ENCODE measurements around the gene REEP3.
"Not testable (repeated sequence)": the region's sequence is repeated elsewhere in the genome, so short reads cannot be mapped to it uniquely, and the experiment has no call there.

Gene REEP3

DNA sequence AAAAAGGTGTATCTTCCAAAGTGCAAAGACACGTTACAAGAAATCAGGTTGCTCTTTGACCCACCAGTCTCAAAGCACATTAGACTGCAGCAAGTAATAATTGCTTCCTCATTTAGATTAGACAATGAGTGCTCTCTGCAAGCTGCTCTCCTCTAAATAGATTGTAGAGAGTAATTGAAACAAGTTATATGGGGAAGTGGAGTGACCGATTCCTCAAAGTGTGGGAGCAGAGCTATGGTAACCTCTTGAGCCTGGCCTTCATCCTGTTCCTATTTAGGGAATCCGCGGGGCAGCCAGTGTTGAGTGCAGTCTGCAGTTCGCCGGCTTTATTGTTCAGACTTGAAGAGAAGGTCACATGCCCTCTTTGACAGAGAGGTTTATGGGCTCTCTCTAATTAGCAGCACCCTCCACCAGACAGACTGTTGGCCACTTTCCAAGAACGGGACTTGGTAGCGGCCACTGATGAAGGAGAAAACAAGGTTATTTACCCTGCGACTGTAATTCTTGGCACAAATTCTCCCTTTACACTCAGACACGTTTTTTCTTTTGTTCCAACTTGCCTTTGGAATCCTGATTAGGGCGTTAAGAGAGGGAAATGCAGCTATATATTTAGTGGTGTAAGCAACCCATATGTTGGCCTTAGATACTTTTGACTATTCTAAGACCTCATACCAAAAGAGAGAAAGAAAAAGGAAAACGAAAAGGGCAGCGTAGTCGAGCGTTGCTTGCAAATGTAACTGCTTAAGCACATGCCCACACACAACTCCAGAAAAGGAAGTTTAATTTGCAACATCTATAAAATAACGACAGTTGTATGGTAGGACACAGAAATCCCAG, 107.5 kb downstream of the REEP3 start:
- in situ Hi-C loops (cut with MboI; ENCODE audit: low sequenced_read_pairs): no loop called here

DNA sequence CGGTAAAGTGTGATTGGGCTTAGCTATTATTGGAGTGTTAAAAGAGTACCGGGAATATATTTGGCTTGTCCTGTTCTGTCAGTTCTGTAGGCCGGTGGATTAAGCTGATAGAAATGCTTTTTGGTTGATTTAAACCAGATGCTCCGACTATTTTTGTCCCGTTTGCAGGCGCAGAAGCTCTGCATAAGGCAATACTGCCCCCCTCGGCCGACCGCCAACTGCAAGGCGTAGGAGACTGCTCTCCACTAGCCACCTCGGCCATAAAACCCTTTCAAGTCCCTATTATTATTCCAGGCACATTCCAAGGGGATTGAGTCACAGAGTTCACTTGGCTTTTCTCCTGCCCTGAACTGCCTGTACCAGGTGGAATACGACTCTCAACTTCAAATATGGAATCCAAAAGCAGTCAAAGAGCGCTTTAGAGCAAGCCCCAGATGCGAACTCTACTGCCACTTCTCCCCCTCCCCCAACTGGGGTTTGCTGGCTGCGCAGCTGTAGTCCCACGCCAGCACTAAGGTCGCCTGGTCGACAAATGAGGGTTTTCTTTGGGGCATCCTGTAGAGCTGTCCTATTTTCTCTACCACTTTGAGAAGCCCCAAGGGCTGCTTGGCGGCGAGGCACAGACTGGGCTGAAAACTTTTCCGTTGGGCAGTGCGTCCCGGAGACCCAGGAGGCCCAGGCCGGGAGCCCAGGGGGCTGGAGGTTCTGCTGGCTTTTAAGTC, 108.3 kb downstream of the REEP3 start:
- in situ Hi-C loops (cut with MboI; ENCODE audit: low sequenced_read_pairs): no loop called here

DNA sequence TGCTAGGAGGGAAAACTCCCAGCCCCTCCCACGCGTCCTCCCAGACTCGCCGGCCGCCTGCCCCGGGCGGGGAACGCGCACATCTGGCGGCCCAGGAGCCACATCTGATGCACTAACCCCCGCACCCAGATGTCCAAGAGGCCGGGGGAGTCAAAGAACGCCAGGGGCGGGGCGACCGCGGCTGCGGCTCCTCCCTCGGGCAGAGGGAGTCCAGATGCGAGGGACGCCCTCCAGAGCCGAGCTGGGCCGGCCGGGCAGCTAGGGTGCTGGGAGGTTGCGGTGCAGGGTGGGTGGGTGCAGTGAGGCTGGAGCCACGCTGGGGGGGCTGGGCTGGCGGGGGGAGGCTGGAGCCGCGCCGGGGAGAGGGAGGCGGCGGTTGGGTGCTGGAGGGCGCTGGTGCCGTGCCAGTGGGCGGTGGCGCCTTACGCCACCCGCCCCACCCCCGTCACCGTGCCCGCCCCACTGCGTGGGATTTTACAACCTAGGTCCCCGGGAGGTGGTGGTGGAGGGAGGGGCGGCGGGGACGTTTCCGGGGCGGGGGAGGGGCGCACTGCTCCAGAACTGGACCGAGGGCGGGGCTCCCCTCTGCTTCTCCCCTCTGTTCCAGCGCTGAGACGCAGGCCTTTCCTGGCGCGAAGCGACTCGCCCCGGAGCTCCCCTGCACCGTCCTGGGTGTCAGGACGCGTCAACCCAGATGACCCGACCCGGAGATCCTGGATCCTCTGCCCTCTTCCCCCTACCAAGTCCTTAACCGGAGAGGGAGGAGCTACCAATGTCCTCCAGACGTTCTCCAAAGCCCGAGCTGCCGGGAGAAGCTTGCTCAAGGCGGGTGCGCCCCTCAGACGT, 109.1 kb downstream of the REEP3 start:
- in situ Hi-C loops (cut with MboI; ENCODE audit: low sequenced_read_pairs): no loop called here

DNA sequence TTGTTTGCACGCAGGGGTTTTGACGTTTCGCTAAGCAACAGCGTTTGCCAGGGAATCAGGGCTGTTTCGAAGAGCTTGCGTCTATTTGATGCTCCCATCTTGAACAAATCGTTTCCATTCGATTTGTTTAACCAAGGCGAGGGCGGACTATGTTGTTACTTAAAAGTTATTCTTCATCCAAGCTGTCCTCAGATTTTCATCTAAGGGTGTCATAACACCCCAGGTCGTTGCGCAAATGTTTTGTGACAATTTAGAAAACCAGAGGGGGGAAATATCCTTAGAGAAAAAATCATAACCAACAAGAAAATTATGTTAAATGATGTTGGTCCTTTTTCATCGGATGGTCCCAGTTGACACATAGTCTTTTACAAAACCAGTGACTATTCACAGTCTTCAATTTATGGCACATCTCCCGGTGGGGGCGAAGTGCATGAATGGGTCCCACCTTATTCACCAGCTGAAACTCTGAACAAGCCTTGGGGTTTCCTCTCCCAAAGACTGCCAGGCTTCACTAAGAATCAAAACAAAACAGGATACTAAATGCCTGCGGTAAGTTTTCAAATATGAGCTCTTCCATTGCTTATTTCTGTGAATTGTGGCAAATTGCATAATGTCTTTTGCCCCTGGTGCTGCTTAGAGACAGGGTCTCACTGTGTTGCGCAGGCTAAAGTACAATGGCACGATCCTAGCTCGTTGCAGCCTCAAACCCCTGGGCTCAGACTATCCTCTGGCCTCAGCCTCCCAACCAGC, 109.9 kb downstream of the REEP3 start:
- in situ Hi-C loops (cut with MboI; ENCODE audit: low sequenced_read_pairs): no loop called here

DNA sequence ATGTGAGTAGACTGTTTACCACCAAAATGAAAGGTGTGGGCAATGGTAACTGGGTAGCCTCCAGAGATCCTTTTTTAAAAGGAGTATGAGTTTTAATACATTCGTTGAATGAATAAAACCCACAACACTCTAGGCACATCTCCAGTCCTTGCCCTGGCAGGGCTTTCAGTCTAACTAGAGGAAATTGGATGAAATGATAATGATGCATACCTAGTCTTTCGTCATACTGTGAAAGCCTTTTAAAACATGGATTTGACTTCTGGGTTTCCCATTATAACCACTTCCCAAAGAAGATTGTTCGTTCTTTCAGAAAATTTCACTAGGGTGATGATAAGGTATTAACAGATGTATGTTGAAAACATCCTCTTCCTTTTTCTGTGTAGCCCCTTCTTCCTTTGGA, 110.8 kb downstream of the REEP3 start:
- in situ Hi-C loops (cut with MboI; ENCODE audit: low sequenced_read_pairs): no loop called here

DNA sequence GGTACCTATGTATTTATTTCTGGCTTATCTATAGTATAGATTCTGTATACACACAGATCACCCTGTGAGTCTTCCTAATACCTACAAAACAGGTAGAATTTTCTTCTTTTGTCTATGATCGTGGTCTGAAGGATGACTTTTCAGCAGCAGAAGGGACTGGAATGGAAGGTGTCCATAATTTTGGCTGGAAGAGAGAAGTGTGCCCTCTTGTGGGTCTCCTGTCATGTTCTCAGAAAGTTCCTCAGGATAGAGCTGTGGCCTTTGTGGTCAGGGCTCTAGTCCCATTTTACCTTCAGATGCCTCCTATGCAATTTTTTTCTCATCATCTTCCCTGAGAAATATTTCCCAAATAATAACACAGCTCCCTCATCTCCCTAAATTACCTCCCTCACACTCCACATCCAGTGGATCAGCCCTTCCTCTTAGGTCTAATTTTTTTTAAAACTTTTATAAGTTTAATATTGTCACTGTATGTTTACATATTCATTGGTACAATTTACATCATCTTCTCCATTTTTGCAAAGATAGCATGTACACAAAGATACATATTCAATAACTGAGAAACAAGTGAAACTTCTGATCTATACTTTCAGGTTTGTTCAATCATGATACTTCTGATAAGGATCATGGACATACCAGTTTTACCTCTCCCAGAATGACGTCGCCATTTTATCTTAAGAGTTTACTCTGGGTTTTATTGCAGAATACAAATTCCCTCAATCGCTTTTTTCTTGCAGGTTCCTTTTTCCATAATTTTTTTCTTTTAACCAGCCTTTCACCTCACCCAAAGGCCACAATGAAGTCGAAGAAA, 112.7 kb downstream of the REEP3 start:
- in situ Hi-C loops (cut with MboI; ENCODE audit: low sequenced_read_pairs): no loop called here

GRCh38 chr10:63634488-63635065, 113.4 kb downstream of the REEP3 start:
- in situ Hi-C loops (cut with MboI; ENCODE audit: low sequenced_read_pairs): no loop called here

- in situ Hi-C loops (cut with MboI; ENCODE audit: low sequenced_read_pairs): no loop called here
Observed at GRCh38 chr10:63636812-63637211, 115.6 kb downstream of the REEP3 start.

DNA sequence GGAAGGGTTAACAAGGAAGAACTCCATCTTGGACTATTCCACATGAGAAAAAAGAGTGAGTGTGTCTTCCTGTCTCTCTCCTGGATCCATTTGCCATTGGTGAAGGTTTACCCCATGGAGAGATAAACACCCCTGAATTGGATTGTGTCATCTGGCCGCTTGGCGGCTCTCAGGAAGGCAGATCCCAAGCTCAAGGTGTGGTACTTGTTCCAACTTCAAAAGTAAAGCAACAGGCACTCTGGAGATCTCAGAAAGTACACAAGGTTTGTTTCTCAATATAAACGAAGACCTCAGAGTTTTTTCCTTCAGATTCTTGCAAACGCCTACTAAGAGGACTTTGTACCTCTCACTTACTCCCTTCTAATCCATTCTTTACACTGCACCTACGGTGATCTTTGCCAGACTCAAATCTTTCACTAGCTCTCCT, 116.7 kb downstream of the REEP3 start:
- in situ Hi-C loops (cut with MboI; ENCODE audit: low sequenced_read_pairs): no loop called here

- in situ Hi-C loops (cut with MboI; ENCODE audit: low sequenced_read_pairs): no loop called here
Observed at GRCh38 chr10:63641366-63641765, 120.2 kb downstream of the REEP3 start.

DNA sequence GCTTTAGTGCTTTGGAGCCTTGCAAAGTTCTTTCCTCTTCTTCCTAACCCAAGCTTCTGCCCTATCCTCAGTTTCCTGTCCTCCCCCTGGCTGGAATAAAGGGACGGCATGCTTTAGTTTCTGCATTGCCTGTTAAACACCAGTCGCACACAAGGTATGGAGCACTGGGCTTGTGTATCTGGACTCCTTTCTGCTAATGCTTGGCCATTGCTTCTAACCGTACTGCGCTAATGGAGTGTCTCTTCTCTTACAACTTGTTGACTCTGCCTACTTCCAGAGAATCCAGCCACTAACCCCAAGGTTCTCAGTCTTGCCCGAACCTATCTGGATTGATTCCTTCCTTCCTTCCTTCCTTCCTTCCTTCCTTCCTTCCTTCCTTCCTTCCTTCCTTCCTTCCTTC, 120.6 kb downstream of the REEP3 start:
- in situ Hi-C loops (cut with MboI; ENCODE audit: low sequenced_read_pairs): no loop called here

DNA sequence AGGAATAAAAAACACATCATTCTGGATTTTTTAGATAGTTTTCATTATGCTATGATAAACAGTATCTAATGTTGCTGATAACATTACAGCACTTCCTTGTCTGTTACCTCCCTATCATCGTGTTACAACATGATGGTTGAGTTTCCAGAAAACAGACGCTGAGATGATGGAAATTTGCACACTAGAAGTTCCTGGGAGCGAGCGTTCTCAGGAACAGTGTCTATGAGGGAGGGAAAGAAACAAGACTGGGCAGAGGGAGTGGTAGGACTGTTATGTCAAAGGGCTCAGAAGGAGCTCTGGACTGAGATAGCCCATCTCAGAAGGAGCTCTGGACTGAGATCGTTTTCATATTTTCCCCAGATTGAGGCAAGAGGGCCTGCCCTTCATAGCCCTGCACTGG, 121.6 kb downstream of the REEP3 start:
- in situ Hi-C loops (cut with MboI; ENCODE audit: low sequenced_read_pairs): no loop called here

GRCh38 chr10:63644418-63645142, 123.4 kb downstream of the REEP3 start:
- in situ Hi-C loops (cut with MboI; ENCODE audit: low sequenced_read_pairs): no loop called here

DNA sequence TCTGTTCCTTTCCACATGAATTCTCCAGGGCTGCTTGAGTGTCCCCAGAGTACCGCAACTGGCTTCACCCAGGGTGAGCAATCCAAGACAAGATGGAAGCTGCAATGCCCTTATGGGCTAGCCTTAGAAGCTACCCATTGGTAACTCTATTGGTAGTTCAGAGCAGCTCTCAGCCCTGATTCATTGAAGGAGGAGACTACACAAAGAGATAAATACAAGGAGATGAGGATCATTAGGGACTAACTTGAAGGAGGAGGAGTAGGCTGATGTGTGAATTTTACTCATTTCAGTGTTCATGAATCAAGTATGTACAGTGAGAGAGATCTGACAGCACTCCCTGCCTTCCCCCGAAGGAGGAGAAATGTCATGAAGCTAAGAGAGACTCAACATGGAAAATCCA, 124.0 kb downstream of the REEP3 start:
- in situ Hi-C loops (cut with MboI; ENCODE audit: low sequenced_read_pairs): no loop called here

- in situ Hi-C loops (cut with MboI; ENCODE audit: low sequenced_read_pairs): no loop called here
Observed at GRCh38 chr10:63646491-63646890, 125.3 kb downstream of the REEP3 start.

- in situ Hi-C loops (cut with MboI; ENCODE audit: low sequenced_read_pairs): no loop called here
Observed at GRCh38 chr10:63651864-63652263, 130.7 kb downstream of the REEP3 start.

DNA sequence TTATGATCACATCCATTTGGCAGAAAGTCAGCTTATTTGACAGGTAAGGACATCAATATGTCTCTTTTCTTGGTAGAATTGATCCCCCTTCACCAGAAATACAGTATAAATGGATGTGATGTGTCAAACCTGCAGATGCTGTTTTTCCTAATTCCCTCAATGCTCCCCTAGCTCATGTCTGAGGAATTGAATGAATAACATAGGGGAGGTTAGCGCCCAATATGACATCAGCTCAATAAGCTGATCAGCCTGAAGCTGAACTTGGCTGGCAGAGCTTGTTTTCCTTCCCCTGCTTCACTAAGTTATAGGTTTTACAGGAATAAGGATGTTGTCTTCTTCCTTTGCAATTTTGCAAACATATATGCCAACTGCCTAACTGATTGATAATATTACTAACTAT, 132.5 kb downstream of the REEP3 start:
- in situ Hi-C loops (cut with MboI; ENCODE audit: low sequenced_read_pairs): no loop called here

GRCh38 chr10:63657761-63658160, 136.6 kb downstream of the REEP3 start:
- in situ Hi-C loops (cut with MboI; ENCODE audit: low sequenced_read_pairs): no loop called here

DNA sequence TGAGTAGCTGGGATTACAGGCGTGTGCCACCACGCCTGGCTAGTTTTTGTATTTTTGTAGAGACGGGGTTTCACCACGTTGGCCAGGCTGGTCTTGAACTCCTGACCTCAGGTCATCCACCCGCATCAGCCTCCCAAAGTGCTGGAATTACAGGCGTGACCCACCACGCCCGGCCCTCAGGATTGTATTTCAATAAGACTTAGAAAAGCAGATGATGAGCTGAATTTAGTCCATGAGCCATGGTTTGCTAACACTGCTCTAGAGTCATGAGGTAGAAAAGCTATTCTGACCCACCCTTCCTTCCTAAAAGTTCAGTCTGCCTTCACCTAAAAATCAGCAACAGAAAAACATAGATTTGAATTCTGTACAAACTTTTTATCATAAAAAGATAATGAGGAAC, 139.7 kb downstream of the REEP3 start:
- in situ Hi-C loops (cut with MboI; ENCODE audit: low sequenced_read_pairs): not testable (repeated sequence)

All from HL-60/S4 (cell line).